Amygdala (tissue), 56 donors: Measurements from ENCODE around the gene BAIAP3.

Source experiments
- DNase-seq, 56 donors: peaks; one replicate each; lab custom pipeline; 2025; lab: John Stamatoyannopoulos, UW

Gene BAIAP3

GRCh38 chr16:1379304-1380076 is 46.0 kb downstream of the BAIAP3 start:
- DNase-seq: peak in 18 of 56 donors; percentile 3 to 60 (median 22)

GRCh38 chr16:1380195-1380594 is 46.8 kb downstream of the BAIAP3 start:
- no peak for DNase-seq

GRCh38 chr16:1381612-1382406 is 48.4 kb downstream of the BAIAP3 start:
- DNase-seq: peak in 1 of 56 donors; percentile 18

GRCh38 chr16:1383556-1383955 is 50.1 kb downstream of the BAIAP3 start:
- no peak for DNase-seq

GRCh38 chr16:1385232-1385631 is 51.8 kb downstream of the BAIAP3 start:
- no peak for DNase-seq

- DNase-seq: no peak
Observed at GRCh38 chr16:1387331-1387730, 53.9 kb downstream of the BAIAP3 start.

- DNase-seq: no peak
Observed at GRCh38 chr16:1389762-1390161, 56.3 kb downstream of the BAIAP3 start.

- no peak for DNase-seq
Observed at GRCh38 chr16:1390239-1390779, 56.9 kb downstream of the BAIAP3 start.

GRCh38 chr16:1392826-1393225 is 59.4 kb downstream of the BAIAP3 start:
- no peak for DNase-seq

GRCh38 chr16:1393613-1394176 is 60.2 kb downstream of the BAIAP3 start:
- DNase-seq: no peak

- DNase-seq: no peak
Observed at GRCh38 chr16:1394367-1394951, 61.0 kb downstream of the BAIAP3 start.

GRCh38 chr16:1395444-1396031 is 62.1 kb downstream of the BAIAP3 start:
- DNase-seq: no peak

- no peak for DNase-seq
Observed at GRCh38 chr16:1397779-1398178, 64.3 kb downstream of the BAIAP3 start.

GRCh38 chr16:1398351-1398750 is 64.9 kb downstream of the BAIAP3 start:
- no peak for DNase-seq
